GM19351 (cell line): ENCODE data around the gene RPS8.
"Not testable (repeated sequence)": the region's sequence is repeated elsewhere in the genome, so short reads cannot be mapped to it uniquely, and the experiment has no call there.

Experiments
- ATAC-seq: cut with Tn5 transposase; IDR thresholded peaks from one replicate; pipeline ENCODE4 v1.9.1; 2021; ENCODE audit warnings: mild to moderate bottlenecking, moderate library complexity; ENCODE audit not compliant: unreplicated experiment

Gene RPS8

GRCh38 chr1:44802306-44803061, 27.1 kb downstream of the RPS8 start:
- no peak for ATAC-seq

DNA sequence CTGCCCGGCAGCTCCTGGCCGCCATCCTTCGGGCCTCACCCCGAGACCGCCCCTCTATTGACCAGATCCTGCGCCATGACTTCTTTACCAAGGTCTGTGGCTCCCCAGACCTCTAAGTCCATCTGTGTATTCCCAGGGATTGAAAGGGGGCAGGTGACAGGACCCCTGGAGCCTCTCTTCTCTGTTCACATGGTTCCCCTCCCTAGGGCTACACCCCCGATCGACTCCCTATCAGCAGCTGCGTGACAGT, 27.6 kb downstream of the RPS8 start:
- ATAC-seq = no peak

DNA sequence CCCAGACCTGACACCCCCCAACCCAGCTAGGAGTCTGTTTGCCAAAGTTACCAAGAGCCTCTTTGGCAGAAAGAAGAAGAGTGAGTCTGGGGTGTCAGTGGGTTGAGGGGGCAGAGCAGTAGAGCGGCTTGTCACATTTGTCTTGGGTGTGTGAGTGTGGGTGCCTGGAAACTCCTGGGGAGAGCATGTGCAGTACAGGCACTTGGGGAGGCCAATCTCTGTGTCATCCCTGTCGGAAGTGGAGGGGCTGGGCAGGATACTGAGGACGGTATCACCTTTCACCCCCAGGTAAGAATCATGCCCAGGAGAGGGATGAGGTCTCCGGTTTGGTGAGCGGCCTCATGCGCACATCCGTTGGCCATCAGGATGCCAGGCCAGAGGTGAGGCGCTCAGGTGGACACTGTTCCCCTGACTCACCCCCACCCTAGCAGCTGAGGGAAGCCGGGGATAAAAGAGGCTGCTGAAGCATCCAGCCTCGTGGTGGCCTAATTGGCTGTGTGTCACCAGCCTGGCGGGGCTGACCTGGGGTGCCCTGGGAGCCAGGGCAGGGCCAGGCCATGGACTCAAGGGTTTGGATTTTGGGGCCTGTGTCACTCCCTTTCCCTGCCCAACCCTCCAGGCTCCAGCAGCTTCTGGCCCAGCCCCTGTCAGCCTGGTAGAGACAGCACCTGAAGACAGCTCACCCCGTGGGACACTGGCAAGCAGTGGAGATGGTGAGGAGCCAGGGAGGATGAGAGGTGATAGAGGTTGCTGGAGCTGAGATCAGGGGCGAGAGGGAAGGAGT, 28.2 kb downstream of the RPS8 start:
- ATAC-seq = no peak

GRCh38 chr1:44805311-44806024, 30.1 kb downstream of the RPS8 start:
- no peak for ATAC-seq

DNA sequence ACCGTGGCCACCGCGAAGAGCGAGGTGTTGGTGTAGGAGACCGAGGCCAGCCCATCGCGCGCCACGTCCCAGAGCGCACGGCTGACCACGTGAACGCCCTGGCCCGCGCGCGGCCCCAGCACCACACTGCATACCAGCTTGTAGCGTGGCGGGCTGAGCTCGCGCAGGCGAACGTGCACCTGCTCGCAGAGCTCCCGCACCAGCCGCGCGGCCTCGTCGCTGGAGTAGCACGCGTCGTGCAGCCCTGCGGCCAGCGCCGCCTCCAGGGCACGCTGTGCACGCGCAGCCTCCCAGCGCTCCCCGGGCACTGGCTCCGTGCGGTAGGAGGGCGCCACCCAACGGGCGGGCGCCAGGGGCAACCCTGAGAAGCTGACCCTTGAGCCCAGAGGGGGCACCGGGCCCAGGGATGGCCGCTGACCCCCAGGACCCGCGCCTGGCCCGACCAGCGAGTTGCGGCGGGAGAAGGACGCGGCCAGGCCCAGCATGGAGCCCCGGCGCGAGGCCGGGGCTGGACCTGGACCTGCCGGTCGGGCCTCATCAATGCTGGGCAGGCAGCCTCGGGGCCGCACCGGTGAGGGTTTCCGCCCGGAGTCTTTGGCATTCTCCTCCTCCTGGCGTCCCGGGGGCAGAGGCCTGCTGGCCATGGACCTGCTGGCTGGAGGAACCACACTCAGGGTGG, 30.8 kb downstream of the RPS8 start:
- ATAC-seq = no peak

GRCh38 chr1:44806704-44807363, 31.5 kb downstream of the RPS8 start, which contains the start of gene DYNLT4:
Gene DYNLT4 (minus strand): TSS chr1:44807351. CDS start chr1:44806668, 683 bp downstream.
- no peak for ATAC-seq

- ATAC-seq = peak; percentile 35
Measured at GRCh38 chr1:44807364-44808062, 32.2 kb downstream of the RPS8 start.

- peak; percentile 28 for ATAC-seq
Measured at GRCh38 chr1:44808063-44808937, 33.0 kb downstream of the RPS8 start, which contains the start of gene BTBD19. Gene BTBD19 (plus strand): TSS chr1:44808523. CDS start chr1:44808821, 298 bp downstream.

- ATAC-seq = peak; percentile 65
Measured at GRCh38 chr1:44808938-44809917, 33.9 kb downstream of the RPS8 start.

DNA sequence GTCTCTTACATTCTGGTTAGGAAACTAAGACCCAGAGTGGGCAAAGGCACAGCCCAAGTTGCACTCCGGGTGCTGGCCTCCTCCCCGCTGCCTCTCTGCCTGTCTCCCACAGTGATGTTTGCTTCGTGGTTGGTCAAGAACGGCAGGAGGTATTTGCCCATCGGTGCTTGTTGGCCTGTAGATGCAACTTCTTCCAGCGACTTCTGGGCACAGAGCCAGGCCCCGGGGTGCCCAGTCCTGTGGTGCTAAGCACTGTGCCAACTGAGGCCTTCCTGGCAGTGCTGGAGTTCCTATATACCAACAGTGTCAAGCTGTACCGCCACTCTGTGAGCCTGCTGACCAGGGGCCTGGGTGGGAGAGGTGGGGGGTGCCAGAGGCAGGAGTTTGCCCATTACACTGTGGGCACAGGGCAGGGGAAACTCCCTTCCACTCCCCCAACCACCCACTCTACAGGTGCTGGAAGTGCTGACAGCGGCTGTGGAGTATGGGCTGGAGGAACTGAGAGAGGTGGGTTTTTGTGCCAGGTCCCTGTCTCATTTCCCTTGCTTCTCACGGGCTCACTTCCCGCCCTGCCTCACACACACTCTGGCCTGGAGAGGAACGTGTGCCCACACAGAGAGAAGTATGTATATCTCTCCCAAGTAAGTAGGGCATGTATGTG, 34.9 kb downstream of the RPS8 start:
- ATAC-seq = no peak

GRCh38 chr1:44810762-44811105, 35.4 kb downstream of the RPS8 start:
- not testable (repeated sequence) for ATAC-seq

GRCh38 chr1:44811234-44811633, 35.9 kb downstream of the RPS8 start:
- no peak for ATAC-seq

DNA sequence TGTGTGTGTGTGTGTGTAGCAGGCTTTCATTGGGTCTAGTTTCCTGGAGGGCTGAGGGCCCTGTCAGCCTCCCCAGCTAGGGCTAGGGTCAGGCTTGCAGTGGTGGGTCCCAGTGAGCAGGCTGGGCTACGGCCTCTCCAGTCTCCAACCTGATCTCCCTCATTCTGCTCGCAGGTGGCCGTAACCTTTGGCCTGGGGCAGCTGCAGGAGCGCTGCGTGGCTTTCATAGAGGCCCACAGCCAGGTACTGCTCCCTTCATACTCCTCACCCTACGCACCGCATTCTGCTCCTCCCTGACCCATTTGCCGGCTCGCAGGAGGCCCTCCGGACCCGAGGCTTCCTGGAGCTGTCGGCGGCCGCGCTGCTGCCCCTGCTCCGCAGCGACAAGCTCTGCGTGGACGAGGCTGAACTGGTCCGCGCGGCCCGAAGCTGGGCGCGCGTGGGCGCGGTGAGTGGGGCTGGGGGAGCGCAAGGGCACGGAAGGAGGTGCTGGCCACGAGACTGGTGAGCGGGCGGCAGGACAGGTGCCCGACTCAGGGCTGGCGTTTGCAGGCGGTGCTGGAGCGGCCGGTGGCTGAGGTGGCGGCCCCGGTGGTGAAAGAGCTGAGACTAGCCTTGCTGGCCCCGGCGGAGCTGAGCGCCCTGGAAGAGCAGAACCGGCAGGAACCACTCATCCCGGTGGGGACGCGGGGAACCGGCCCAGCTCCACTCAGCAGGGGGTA, 37.6 kb downstream of the RPS8 start:
- ATAC-seq = no peak

DNA sequence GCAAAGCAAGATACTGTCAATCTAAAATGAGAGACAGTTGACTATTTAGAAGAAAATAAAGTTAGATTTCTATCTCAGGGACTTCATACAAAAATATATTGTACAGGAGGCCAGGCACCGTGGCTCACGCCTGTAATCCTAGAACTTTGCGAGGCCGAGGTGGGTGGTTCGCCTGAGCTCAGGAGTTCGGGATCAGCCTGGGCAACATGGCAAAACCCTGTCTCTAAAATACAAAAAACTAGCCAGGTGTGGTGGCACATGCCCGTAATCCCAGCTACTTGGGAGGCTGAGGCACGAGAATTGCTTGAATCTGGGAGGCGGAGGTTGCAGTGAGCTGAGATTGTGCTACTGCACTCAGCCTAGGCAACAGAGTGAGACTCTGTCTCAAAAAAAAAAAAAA, 40.6 kb downstream of the RPS8 start:
- ATAC-seq = not testable (repeated sequence)

- ATAC-seq = no peak
Measured at GRCh38 chr1:44817307-44817706, 42.0 kb downstream of the RPS8 start.

DNA sequence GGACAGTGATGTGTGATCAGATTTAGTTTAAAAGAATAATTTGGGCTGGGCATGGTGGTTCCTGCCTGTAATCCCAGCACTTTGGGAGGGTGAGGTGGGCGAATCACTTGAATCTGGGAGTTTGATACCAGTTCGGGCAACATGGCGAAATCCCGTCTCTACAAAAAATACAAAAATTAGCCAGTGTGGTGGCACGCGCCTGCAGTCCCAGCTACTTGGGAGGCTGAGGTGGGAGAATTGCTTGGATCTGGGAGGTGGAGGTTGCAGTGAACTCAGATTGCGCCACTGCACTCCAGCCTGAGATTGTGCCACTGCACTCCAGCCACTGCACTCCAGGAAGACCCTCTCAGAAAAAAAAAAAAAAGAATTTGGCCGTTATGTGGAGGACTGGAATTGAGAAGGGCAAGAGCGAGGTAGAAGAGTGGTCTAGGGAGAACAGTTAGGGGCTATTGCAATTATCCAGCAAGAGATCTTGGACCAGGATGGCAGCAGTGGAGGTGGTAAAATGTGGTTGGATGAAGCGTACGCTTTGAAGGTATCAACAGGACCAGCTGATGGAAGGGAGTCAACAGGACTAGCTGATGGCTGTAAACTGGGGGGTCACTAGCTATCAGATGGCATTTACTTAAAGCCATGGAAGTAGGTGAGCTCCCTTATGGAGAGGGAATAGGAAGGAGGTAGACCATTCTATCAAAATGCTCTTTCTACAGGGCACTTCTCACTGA, 42.6 kb downstream of the RPS8 start:
- ATAC-seq = no peak
